Right lobe of liver (tissue), 6 donors: Measurements from ENCODE around the gene LRRC8B. TPM values are rescaled to one million over a fixed set of nuclear protein-coding genes. Genes with fewer than 3 reads are reported as not detected.
"Not testable (repeated sequence)": the region's sequence is repeated elsewhere in the genome, so short reads cannot be mapped to it uniquely, and the experiment has no call there.

Experiments
- ATAC-seq, 4 donors: fragments of 200-7000 bp; cut with Tn5 transposase; one replicate each; pipeline ENCODE4 v1.9.1; 2020; ENCODE audit warnings: mild to moderate bottlenecking in 4 of 4, moderate library complexity in 4 of 4
- DNase-seq, 3 donors: peaks; one replicate each; pipeline ENCODE4 v3.0.0-alpha.2; 2020
- H3K27ac ChIP-seq, 3 donors: fragments of 200-600 bp; one replicate each; pipeline ENCODE4 v1.8.0; 2022
- H3K27me3 ChIP-seq, 2 donors: fragments of 200-600 bp; one replicate each; pipeline ENCODE4 v1.8.0; 2022
- H3K36me3 ChIP-seq, 4 donors: fragments of 200-600 bp; sonication (generic) in 1 of 4; one replicate each; pipeline versions ENCODE4 v1.5.1 to v1.8.0; 2017 to 2022; ENCODE audit warnings: control low read depth in 1 of 4
- H3K4me1 ChIP-seq, 4 donors: fragments of 200-600 bp; sonication (generic) in 1 of 4; one replicate each; pipeline versions ENCODE4 v1.5.1 to v1.8.0; 2017 to 2022; ENCODE audit warnings: control low read depth in 1 of 4
- H3K4me3 ChIP-seq, 3 donors: fragments of 200-600 bp; one replicate each; pipeline ENCODE4 v1.8.0; 2022
- H3K9me3 ChIP-seq, 4 donors: fragments of 200-600 bp; sonication (generic) in 1 of 4; one replicate each; pipeline versions ENCODE4 v1.5.1 to v1.8.0; 2017 to 2022; ENCODE audit warnings: control low read depth in 1 of 4
- POLR2A ChIP-seq: fragments of 450-650 bp; IDR thresholded peaks from one replicate; pipeline ENCODE4 v1.6.1; 2017; ENCODE audit warnings: antibody characterized with exemption, mild to moderate bottlenecking
- WGBS: methylation state at CpG from one replicate; pipeline ENCODE4 v1.1.6; 2018; ENCODE audit warnings: low coverage, low lambda C conversion rate; ENCODE audit not compliant: insufficient coverage; ENCODE audit errors: missing lambda C conversion rate; 5-methylcytosine and 5-hydroxymethylcytosine counted together
- intact Hi-C, 2 donors: fragments of 100-400 bp; cut with DNase I; formaldehyde crosslinking; loops; one replicate each; pipeline versions ENCODE4 v1.11.2 to v1.14.1; 2022
- total RNA-seq, 6 experiments: library from RNA; depleted of rRNA in 2 of 6; stranded (reverse); fragments of >200 nt in 2 of 6; fragmentation: NEBNext Ultra II Directional in 3 of 6; extraction: Animal tissue kit (Norgen Biotek cat#: 25700) in 3 of 6; gene quantifications; one replicate each; pipeline versions ENCODE4 v1.1.0 to v1.2.4, GENCODE V29; 2016 to 2023
- TF ChIP-seq, protein P1 (sequence below), 4 donors: fragments of 200-600 bp in 3 of 4; fragments of 450-650 bp in 1 of 4; IDR thresholded peaks; one replicate each; pipeline versions ENCODE4 v1.5.1 to v1.8.0; 2016 to 2022; ENCODE audit warnings: antibody characterized with exemption in 4 of 4, mild to moderate bottlenecking in 2 of 4
- donor health status: DM: no; HTN: yes; CAD: no.
- donor health status: DM: no; HTN: no; CAD: no.
- donor health status: DM: no; HTN: no; CAD: no.
- donor health status: DM: no; HTN: yes; CAD: no.
- donor health status: DM: no; HTN: yes; CAD: no.

Gene LRRC8B
- total RNA-seq, 6 experiments from 2014 or later = 1.8 to 11.3 (median 4.7) TPM

- Histone ChIP-seq H3K27ac (no peak overlapping the region), H3K9me3 (no peaks in the 10 kb centered on the region), H3K27me3 (no peaks in the 10 kb centered on the region), H3K4me1 (no peaks in the 10 kb centered on the region), H3K4me3 (no peak overlapping the region), H3K36me3 (no peaks in the 10 kb centered on the region)
- WGBS = 90% methylated on average over 1 of the region's 1 CpG
- intact Hi-C loops = no loop called here
- TF ChIP-seq, protein P1, sequence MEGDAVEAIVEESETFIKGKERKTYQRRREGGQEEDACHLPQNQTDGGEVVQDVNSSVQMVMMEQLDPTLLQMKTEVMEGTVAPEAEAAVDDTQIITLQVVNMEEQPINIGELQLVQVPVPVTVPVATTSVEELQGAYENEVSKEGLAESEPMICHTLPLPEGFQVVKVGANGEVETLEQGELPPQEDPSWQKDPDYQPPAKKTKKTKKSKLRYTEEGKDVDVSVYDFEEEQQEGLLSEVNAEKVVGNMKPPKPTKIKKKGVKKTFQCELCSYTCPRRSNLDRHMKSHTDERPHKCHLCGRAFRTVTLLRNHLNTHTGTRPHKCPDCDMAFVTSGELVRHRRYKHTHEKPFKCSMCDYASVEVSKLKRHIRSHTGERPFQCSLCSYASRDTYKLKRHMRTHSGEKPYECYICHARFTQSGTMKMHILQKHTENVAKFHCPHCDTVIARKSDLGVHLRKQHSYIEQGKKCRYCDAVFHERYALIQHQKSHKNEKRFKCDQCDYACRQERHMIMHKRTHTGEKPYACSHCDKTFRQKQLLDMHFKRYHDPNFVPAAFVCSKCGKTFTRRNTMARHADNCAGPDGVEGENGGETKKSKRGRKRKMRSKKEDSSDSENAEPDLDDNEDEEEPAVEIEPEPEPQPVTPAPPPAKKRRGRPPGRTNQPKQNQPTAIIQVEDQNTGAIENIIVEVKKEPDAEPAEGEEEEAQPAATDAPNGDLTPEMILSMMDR (IDR thresholded peaks at IDR 0.05) = no peak
- no peak for TF ChIP-seq POLR2A
- ATAC-seq = no peak
- DNase-seq = no peak
Measured at GRCh38 chr1:89502895-89503294, 21.7 kb upstream of the LRRC8B start.

- H3K27me3 ChIP-seq = no peaks in the 10 kb centered on the region
- no peak overlapping the region for H3K4me3 ChIP-seq
- 43% methylated on average over 2 of the region's 2 CpGs for WGBS
- no peaks in the 10 kb centered on the region for H3K36me3 ChIP-seq
- ATAC-seq (no peak), DNase-seq (no peak)
- H3K27ac ChIP-seq = no peak overlapping the region
- TF ChIP-seq, protein P1 (IDR thresholded peaks at IDR 0.05) = no peak
- no peak for TF ChIP-seq POLR2A
- intact Hi-C loops = no loop called here
- no peaks in the 10 kb centered on the region for H3K9me3 ChIP-seq
- no peaks in the 10 kb centered on the region for H3K4me1 ChIP-seq
Measured at GRCh38 chr1:89503690-89504089, 20.9 kb upstream of the LRRC8B start.

- intact Hi-C loops, DNase-seq, H3K27ac ChIP-seq, H3K9me3 ChIP-seq, H3K4me3 ChIP-seq, ATAC-seq, H3K27me3 ChIP-seq, H3K4me1 ChIP-seq, H3K36me3 ChIP-seq: not testable (repeated sequence)
- 83% methylated on average over 3 of the region's 5 CpGs for WGBS
Measured at GRCh38 chr1:89510061-89510460, 14.6 kb upstream of the LRRC8B start.

- no peak overlapping the region for H3K4me3 ChIP-seq
- H3K27me3 ChIP-seq = no peaks in the 10 kb centered on the region
- no peaks in the 10 kb centered on the region for H3K36me3 ChIP-seq
- no peak overlapping the region for H3K27ac ChIP-seq
- DNase-seq (no peak), ATAC-seq (no peak)
- 56% methylated on average over 1 of the region's 1 CpG for whole genome bisulfite sequencing
- H3K4me1 ChIP-seq = no peaks in the 10 kb centered on the region
- no peak for TF ChIP-seq POLR2A
- TF ChIP-seq, protein P1 (IDR thresholded peaks at IDR 0.05) = no peak
- intact Hi-C loops = no loop called here
- H3K9me3 ChIP-seq = no peaks in the 10 kb centered on the region
Measured at GRCh38 chr1:89512996-89513720, 11.5 kb upstream of the LRRC8B start.

DNA sequence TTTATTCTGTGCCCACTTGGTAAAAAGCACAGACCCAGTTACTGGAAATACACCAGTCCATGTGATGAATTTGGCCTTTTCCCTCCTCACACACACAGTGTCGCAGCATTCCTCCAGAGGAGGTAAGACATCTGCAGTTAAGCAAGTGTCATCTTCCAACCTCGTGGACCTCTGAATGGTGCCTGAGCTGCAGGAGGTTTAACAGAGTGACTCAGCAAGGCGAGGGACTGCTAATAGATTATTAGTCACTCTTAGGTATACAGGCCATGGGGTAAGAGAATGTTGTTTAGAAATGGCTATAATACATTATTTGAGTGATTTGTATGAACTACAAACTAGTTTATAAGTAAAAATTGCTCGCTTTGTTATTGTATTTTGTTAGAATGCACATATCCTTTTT, 8.6 kb upstream of the LRRC8B start:
- ATAC-seq = peak in 1 of 4 donors; percentile 65
- H3K27ac ChIP-seq = no peak overlapping the region
- intact Hi-C loops = no loop called here
- no peaks in the 10 kb centered on the region for H3K4me1 ChIP-seq
- WGBS = 69% methylated on average over 4 of the region's 4 CpGs
- no peaks in the 10 kb centered on the region for H3K36me3 ChIP-seq
- H3K9me3 ChIP-seq = no peaks in the 10 kb centered on the region
- no peak for TF ChIP-seq POLR2A
- TF ChIP-seq, protein P1 (IDR thresholded peaks at IDR 0.05) = no peak
- no peak overlapping the region for H3K4me3 ChIP-seq
- no peaks in the 10 kb centered on the region for H3K27me3 ChIP-seq
- no peak for DNase-seq
